ENCODE results near the gene RAP1GAP. TPM values are rescaled to one million over a fixed set of nuclear protein-coding genes. Genes with fewer than 3 reads are reported as not detected.

RAP1GAP gene
- total RNA-seq, 2 experiments from 2014 or later = not detected

DNA sequence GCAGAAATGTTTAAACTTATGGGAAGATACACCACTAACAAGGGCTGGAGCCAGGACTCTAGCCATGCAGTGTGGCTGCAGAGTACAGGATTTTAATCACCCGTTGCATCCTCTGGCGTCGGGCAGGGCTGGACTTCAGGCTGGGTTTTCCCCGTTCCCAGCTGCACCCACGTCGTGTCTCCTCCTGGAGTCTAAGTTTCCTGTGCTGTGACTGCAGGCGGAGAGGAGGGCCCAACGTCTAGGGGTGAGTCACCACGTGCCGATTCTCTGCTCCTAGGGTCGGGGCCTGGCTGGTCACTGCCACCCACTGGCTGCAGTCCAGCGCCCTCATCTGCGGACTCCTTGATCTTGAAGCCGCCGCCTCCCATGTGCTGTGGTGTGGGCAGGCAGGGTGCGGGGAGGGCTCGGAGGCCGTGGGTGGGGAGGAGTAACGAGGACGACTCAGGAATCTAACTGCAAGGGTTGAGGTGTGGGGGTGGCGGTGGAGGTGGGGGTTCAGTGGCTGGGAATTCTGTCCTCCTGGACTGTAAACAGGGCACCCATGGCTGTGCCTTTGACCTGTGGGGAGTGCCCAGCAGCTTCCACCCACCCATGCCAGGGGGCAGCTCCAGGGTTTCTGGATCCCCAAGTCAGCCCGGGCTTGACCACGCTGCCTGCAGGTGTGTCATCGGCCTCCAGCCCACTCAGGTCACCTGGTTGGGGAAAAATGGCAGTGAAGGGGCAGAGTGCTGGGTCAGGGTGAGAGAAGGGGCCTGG is 82.1 kb downstream of the RAP1GAP start:
- no peak overlapping the region for H3K4me3 ChIP-seq (ENCODE audit: low read depth, low read length, poor library complexity, severe bottlenecking)
- TF ChIP-seq, protein P1, sequence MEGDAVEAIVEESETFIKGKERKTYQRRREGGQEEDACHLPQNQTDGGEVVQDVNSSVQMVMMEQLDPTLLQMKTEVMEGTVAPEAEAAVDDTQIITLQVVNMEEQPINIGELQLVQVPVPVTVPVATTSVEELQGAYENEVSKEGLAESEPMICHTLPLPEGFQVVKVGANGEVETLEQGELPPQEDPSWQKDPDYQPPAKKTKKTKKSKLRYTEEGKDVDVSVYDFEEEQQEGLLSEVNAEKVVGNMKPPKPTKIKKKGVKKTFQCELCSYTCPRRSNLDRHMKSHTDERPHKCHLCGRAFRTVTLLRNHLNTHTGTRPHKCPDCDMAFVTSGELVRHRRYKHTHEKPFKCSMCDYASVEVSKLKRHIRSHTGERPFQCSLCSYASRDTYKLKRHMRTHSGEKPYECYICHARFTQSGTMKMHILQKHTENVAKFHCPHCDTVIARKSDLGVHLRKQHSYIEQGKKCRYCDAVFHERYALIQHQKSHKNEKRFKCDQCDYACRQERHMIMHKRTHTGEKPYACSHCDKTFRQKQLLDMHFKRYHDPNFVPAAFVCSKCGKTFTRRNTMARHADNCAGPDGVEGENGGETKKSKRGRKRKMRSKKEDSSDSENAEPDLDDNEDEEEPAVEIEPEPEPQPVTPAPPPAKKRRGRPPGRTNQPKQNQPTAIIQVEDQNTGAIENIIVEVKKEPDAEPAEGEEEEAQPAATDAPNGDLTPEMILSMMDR (conservative IDR thresholded peaks at IDR 0.05; ENCODE audit: low read length) = no peak
- no peak for TF ChIP-seq EZH2phosphoT487 (IDR thresholded peaks at IDR 0.05; ENCODE audit: borderline replicate concordance, low read depth, low read length)
- no peaks in the 10 kb centered on the region for H4K20me1 ChIP-seq (ENCODE audit: insufficient read depth, low read length)
- intact Hi-C loops (cut with micrococcal nuclease; ENCODE audit: unreplicated experiment) = no loop called here
- no peaks in the 10 kb centered on the region for H3K9me3 ChIP-seq (ENCODE audit: low read length)
- BruUV-seq (replicated peaks) = no TSS peak
- no peaks in the 10 kb centered on the region for H3K9me2 ChIP-seq (ENCODE audit: insufficient read depth, low read length)
- no peaks in the 10 kb centered on the region for H3K4me1 ChIP-seq (ENCODE audit: insufficient read depth, low read length, poor library complexity, severe bottlenecking)
- H2AFZ ChIP-seq (ENCODE audit: low read length) = no peak overlapping the region
- H3K4me2 ChIP-seq (ENCODE audit: low read length) = no peak overlapping the region
- ChIA-PET CTCF (ENCODE audit: unreplicated experiment) (no interaction called here), POLR2A (no interaction called here)
- no peak overlapping the region for H3K27ac ChIP-seq (ENCODE audit: low read depth, low read length, poor library complexity, severe bottlenecking)
- H3K36me3 ChIP-seq (ENCODE audit: insufficient read depth, low read length) = no peaks in the 10 kb centered on the region
- no peak for DNase-seq (ENCODE audit: low spot score)
- no peaks in the 10 kb centered on the region for H3K79me2 ChIP-seq (ENCODE audit: insufficient read depth, low read depth, low read length)

DNA sequence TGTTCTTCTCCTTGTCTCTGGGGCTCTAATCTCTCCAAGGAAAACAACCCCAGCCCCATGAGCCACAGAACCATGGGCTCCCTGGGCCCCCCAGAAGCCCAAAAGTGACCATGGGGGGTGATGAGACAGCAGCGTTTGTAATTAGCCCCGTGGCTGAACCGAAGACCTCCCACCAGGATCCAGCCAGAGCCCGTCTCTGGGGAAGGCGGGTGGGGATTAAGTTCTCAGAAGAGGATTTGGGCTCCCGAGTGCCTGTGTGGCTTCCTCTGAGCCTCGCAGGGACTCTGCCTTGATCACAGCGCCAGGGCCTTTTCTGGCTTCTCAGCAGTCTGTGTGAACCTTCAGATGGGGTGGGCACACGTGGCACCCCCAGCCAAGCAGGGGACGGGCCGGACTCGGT is 82.9 kb downstream of the RAP1GAP start:
- no peaks in the 10 kb centered on the region for H3K9me3 ChIP-seq (ENCODE audit: low read length)
- intact Hi-C loops (cut with micrococcal nuclease; ENCODE audit: unreplicated experiment) = no loop called here
- no peaks in the 10 kb centered on the region for H3K4me1 ChIP-seq (ENCODE audit: insufficient read depth, low read length, poor library complexity, severe bottlenecking)
- no peak for TF ChIP-seq EZH2phosphoT487 (IDR thresholded peaks at IDR 0.05; ENCODE audit: borderline replicate concordance, low read depth, low read length)
- TF ChIP-seq, protein P1 (conservative IDR thresholded peaks at IDR 0.05; ENCODE audit: low read length) = no peak
- no peak overlapping the region for H3K4me3 ChIP-seq (ENCODE audit: low read depth, low read length, poor library complexity, severe bottlenecking)
- no peaks in the 10 kb centered on the region for H4K20me1 ChIP-seq (ENCODE audit: insufficient read depth, low read length)
- ChIA-PET CTCF (ENCODE audit: unreplicated experiment) (no interaction called here), POLR2A (no interaction called here)
- no peaks in the 10 kb centered on the region for H3K9me2 ChIP-seq (ENCODE audit: insufficient read depth, low read length)
- no peak overlapping the region for H2AFZ ChIP-seq (ENCODE audit: low read length)
- no peaks in the 10 kb centered on the region for H3K36me3 ChIP-seq (ENCODE audit: insufficient read depth, low read length)
- no peaks in the 10 kb centered on the region for H3K79me2 ChIP-seq (ENCODE audit: insufficient read depth, low read depth, low read length)
- H3K4me2 ChIP-seq (ENCODE audit: low read length) = no peak overlapping the region
- no TSS peak for BruUV-seq (replicated peaks)
- no peak overlapping the region for H3K27ac ChIP-seq (ENCODE audit: low read depth, low read length, poor library complexity, severe bottlenecking)
- DNase-seq (ENCODE audit: low spot score) = no peak

DNA sequence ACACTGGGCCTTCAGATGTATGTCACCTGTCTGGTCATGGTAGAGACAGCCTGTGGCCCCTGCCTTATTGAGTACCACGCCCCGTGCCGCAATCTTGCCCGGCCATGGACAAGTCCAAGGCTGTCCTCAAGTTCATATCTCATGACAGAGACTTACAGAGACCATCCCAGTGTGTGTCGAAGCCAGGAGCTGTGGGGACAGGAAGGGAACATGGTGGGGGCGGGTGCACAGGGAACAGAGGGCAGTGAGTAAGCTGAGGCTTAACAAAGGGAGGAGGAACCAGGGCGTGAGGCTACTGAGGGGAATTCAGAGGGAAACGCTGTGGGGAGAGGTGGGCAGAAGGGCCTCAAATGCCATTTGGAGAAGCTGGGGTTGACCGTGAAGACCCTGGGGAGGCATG is 84.1 kb downstream of the RAP1GAP start:
- H3K4me3 ChIP-seq (ENCODE audit: low read depth, low read length, poor library complexity, severe bottlenecking) = no peak overlapping the region

More for the DNA sequence above, 84.1 kb downstream of the RAP1GAP start:
- POLR2A ChIA-PET = no interaction called here
- no peak overlapping the region for H3K27ac ChIP-seq (ENCODE audit: low read depth, low read length, poor library complexity, severe bottlenecking)
- no peaks in the 10 kb centered on the region for H3K9me3 ChIP-seq (ENCODE audit: low read length)
- H4K20me1 ChIP-seq (ENCODE audit: insufficient read depth, low read length) = no peaks in the 10 kb centered on the region
- no peak overlapping the region for H3K4me2 ChIP-seq (ENCODE audit: low read length)
- no peaks in the 10 kb centered on the region for H3K36me3 ChIP-seq (ENCODE audit: insufficient read depth, low read length)
- CTCF ChIA-PET (ENCODE audit: unreplicated experiment) = no interaction called here
- no peak for DNase-seq (ENCODE audit: low spot score)
- no peaks in the 10 kb centered on the region for H3K79me2 ChIP-seq (ENCODE audit: insufficient read depth, low read depth, low read length)
- TF ChIP-seq, protein P1 (conservative IDR thresholded peaks at IDR 0.05; ENCODE audit: low read length) = no peak
- no peak for TF ChIP-seq EZH2phosphoT487 (IDR thresholded peaks at IDR 0.05; ENCODE audit: borderline replicate concordance, low read depth, low read length)
- intact Hi-C loops (cut with micrococcal nuclease; ENCODE audit: unreplicated experiment) = no loop called here
- H3K4me1 ChIP-seq (ENCODE audit: insufficient read depth, low read length, poor library complexity, severe bottlenecking) = no peaks in the 10 kb centered on the region
- no peaks in the 10 kb centered on the region for H3K9me2 ChIP-seq (ENCODE audit: insufficient read depth, low read length)
- H2AFZ ChIP-seq (ENCODE audit: low read length) = no peak overlapping the region
- BruUV-seq (replicated peaks) = no TSS peak
